ENCODE data around the gene FA2H.

Gene FA2H

GRCh38 chr16:74778646-74779045, 4.0 kb upstream of the FA2H start:
- H2BK15ac ChIP-seq (ENCODE audit: low read length), result no peak overlapping the region
- no peak overlapping the region for H2BK5ac ChIP-seq (ENCODE audit: low read length)
- H2AFZ ChIP-seq (ENCODE audit: low read length), result no peak overlapping the region
- H3K79me1 ChIP-seq (ENCODE audit: low read depth, low read length), result no peaks in the 10 kb centered on the region
- H3K27ac ChIP-seq (replicated peaks; ENCODE audit: low read length), result no peak overlapping the region
- H3K4me2 ChIP-seq (ENCODE audit: insufficient read depth, low read length, poor library complexity, severe bottlenecking), result no peak overlapping the region
- H3K36me3 ChIP-seq (replicated peaks in 1 of 2; ENCODE audit: control insufficient read depth in 2 of 2, insufficient read depth in 2 of 2, low read length in 2 of 2), result no peaks in the 10 kb centered on the region
- no peak overlapping the region for H3K9ac ChIP-seq (ENCODE audit: low read depth, low read length, poor library complexity)
- H3K4me3 ChIP-seq (ENCODE audit: low read length in 2 of 2), result peak overlapping the region in 1 of 2 donors; percentile 41
- H3K4ac ChIP-seq (ENCODE audit: low read length), result no peak overlapping the region
- no peak overlapping the region for H3K18ac ChIP-seq (ENCODE audit: low read length)
- H3K27me3 ChIP-seq (ENCODE audit: control insufficient read depth in 3 of 3, insufficient read depth in 3 of 3, low read depth in 1 of 3, low read length in 3 of 3), result peaks cover 2 to 19% (median 14%) of the 10 kb centered on the region in 3 experiments
- no peak overlapping the region for H2BK12ac ChIP-seq (ENCODE audit: low read length)
- H3K14ac ChIP-seq (ENCODE audit: low read length), result no peak overlapping the region
- no CpG with 5 or more reads among the region's 8 CpGs for WGBS, 2 donors (ENCODE audit: extremely low coverage in 2 of 2, insufficient read length in 2 of 2, insufficient replicate concordance in 1 of 2)
- H2BK120ac ChIP-seq (ENCODE audit: low read depth, low read length), result no peak overlapping the region
- DNase-seq (ENCODE audit: low spot score), result no peak
- H4K8ac ChIP-seq (ENCODE audit: low read depth, low read length), result no peak overlapping the region
- no peak overlapping the region for H2AK5ac ChIP-seq (ENCODE audit: low read depth, low read length)
- no peak overlapping the region for H4K91ac ChIP-seq (ENCODE audit: low read depth, low read length, poor library complexity)
- H3K4me1 ChIP-seq (ENCODE audit: control insufficient read depth in 2 of 2, insufficient read depth in 1 of 2, low read depth in 1 of 2, low read length in 2 of 2), result peaks cover 4 to 7% of the 10 kb centered on the region in 2 donors
- H3K9me3 ChIP-seq (replicated peaks in 1 of 2; ENCODE audit: control insufficient read depth in 2 of 2, insufficient read depth in 1 of 2, low read depth in 1 of 2, low read length in 2 of 2), result no peaks in the 10 kb centered on the region
- H3K23ac ChIP-seq (ENCODE audit: low read depth, low read length, poor library complexity), result no peak overlapping the region

GRCh38 chr16:74776926-74777325, 2.3 kb upstream of the FA2H start:
- Histone ChIP-seq H2AFZ (ENCODE audit: low read length) (no peak overlapping the region), H3K36me3 (replicated peaks in 1 of 2; ENCODE audit: control insufficient read depth in 2 of 2, insufficient read depth in 2 of 2, low read length in 2 of 2) (no peaks in the 10 kb centered on the region), H3K9ac (ENCODE audit: low read depth, low read length, poor library complexity) (no peak overlapping the region), H2BK120ac (ENCODE audit: low read depth, low read length) (no peak overlapping the region), H3K23ac (ENCODE audit: low read depth, low read length, poor library complexity) (no peak overlapping the region), H2BK5ac (ENCODE audit: low read length) (no peak overlapping the region), H3K79me1 (ENCODE audit: low read depth, low read length) (no peaks in the 10 kb centered on the region), H2BK12ac (ENCODE audit: low read length) (no peak overlapping the region), H4K8ac (ENCODE audit: low read depth, low read length) (no peak overlapping the region), H3K27me3 (ENCODE audit: control insufficient read depth in 3 of 3, insufficient read depth in 3 of 3, low read depth in 1 of 3, low read length in 3 of 3) (peaks cover 8 to 36% (median 26%) of the 10 kb centered on the region in 3 experiments), H3K18ac (ENCODE audit: low read length) (no peak overlapping the region), H3K4ac (ENCODE audit: low read length) (no peak overlapping the region), H3K9me3 (replicated peaks in 1 of 2; ENCODE audit: control insufficient read depth in 2 of 2, insufficient read depth in 1 of 2, low read depth in 1 of 2, low read length in 2 of 2) (no peaks in the 10 kb centered on the region), H3K14ac (ENCODE audit: low read length) (no peak overlapping the region), H2AK5ac (ENCODE audit: low read depth, low read length) (no peak overlapping the region), H2BK15ac (ENCODE audit: low read length) (no peak overlapping the region), H3K4me1 (ENCODE audit: control insufficient read depth in 2 of 2, insufficient read depth in 1 of 2, low read depth in 1 of 2, low read length in 2 of 2) (peaks cover 4 to 7% of the 10 kb centered on the region in 2 donors), H3K27ac (replicated peaks; ENCODE audit: low read length) (no peak overlapping the region), H3K4me2 (ENCODE audit: insufficient read depth, low read length, poor library complexity, severe bottlenecking) (no peak overlapping the region), H4K91ac (ENCODE audit: low read depth, low read length, poor library complexity) (no peak overlapping the region), H3K4me3 (ENCODE audit: low read length in 2 of 2) (no peak overlapping the region)
- no CpG with 5 or more reads among the region's 2 CpGs for WGBS, 2 donors (ENCODE audit: extremely low coverage in 2 of 2, insufficient read length in 2 of 2, insufficient replicate concordance in 1 of 2)
- no peak for DNase-seq (ENCODE audit: low spot score)

GRCh38 chr16:74775255-74775654, 635 bp upstream of the FA2H start:
- Histone ChIP-seq H3K4me1 (ENCODE audit: control insufficient read depth in 2 of 2, insufficient read depth in 1 of 2, low read depth in 1 of 2, low read length in 2 of 2) (peaks cover 4 to 7% of the 10 kb centered on the region in 2 donors), H3K27ac (replicated peaks; ENCODE audit: low read length) (no peak overlapping the region), H2AFZ (ENCODE audit: low read length) (peak overlapping the region; percentile 84), H2AK5ac (ENCODE audit: low read depth, low read length) (no peak overlapping the region), H3K14ac (ENCODE audit: low read length) (no peak overlapping the region), H2BK12ac (ENCODE audit: low read length) (no peak overlapping the region), H4K8ac (ENCODE audit: low read depth, low read length) (no peak overlapping the region), H3K79me1 (ENCODE audit: low read depth, low read length) (no peaks in the 10 kb centered on the region), H3K4me2 (ENCODE audit: insufficient read depth, low read length, poor library complexity, severe bottlenecking) (peak overlapping the region; percentile 77), H3K9ac (ENCODE audit: low read depth, low read length, poor library complexity) (no peak overlapping the region), H3K4ac (ENCODE audit: low read length) (no peak overlapping the region), H3K9me3 (replicated peaks in 1 of 2; ENCODE audit: control insufficient read depth in 2 of 2, insufficient read depth in 1 of 2, low read depth in 1 of 2, low read length in 2 of 2) (no peaks in the 10 kb centered on the region), H3K36me3 (replicated peaks in 1 of 2; ENCODE audit: control insufficient read depth in 2 of 2, insufficient read depth in 2 of 2, low read length in 2 of 2) (no peaks in the 10 kb centered on the region), H4K91ac (ENCODE audit: low read depth, low read length, poor library complexity) (no peak overlapping the region), H2BK15ac (ENCODE audit: low read length) (no peak overlapping the region), H3K4me3 (ENCODE audit: low read length in 2 of 2) (no peak overlapping the region), H3K23ac (ENCODE audit: low read depth, low read length, poor library complexity) (no peak overlapping the region), H2BK5ac (ENCODE audit: low read length) (no peak overlapping the region), H2BK120ac (ENCODE audit: low read depth, low read length) (no peak overlapping the region), H3K27me3 (ENCODE audit: control insufficient read depth in 3 of 3, insufficient read depth in 3 of 3, low read depth in 1 of 3, low read length in 3 of 3) (peaks cover 8 to 48% (median 28%) of the 10 kb centered on the region in 3 experiments), H3K18ac (ENCODE audit: low read length) (no peak overlapping the region)
- no CpG with 5 or more reads among the region's 5 CpGs for WGBS, 2 donors (ENCODE audit: extremely low coverage in 2 of 2, insufficient read length in 2 of 2, insufficient replicate concordance in 1 of 2)
- DNase-seq (ENCODE audit: low spot score), result no peak

DNA sequence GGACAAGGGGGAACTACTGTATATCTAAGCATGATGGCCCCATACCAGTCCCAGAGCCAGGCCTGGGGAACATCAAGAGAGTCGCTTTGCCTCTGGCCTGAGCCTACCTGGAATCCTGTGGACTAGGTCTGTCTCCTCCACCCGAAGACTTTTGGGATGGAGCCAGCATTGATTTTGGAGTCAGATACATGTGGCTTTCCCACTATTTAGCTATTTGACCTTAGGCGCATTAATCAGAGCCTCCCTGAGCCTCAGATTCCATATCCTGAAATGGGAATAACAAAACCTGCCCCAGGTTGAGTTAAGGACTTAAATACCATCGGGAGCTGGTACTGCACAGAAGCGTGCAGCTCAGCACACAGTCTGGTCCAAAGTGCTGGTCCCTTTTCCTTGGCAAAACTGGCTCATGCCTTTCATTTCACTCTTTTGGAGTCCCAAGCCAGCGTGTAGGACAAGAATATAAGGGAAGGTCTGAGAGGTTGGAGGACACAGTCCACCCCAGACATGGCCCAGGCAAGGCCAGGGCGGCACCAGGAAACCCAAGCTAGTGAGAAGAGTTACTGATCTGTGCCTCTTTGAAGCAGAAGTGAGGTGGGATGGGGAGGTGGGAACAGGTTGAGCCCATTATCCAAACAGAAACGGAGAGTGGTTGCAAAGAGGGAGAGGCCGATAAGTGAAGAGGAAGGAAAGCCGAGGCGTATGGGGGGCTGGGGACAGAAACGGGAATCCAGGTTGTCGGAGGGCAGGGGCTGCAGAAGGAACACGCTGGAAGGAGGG, 986 bp downstream of the FA2H start:
- no peak overlapping the region for H2BK15ac ChIP-seq (ENCODE audit: low read length)
- peaks cover 8 to 62% (median 28%) of the 10 kb centered on the region in 3 experiments for H3K27me3 ChIP-seq (ENCODE audit: control insufficient read depth in 3 of 3, insufficient read depth in 3 of 3, low read depth in 1 of 3, low read length in 3 of 3)
- DNase-seq (ENCODE audit: low spot score), result no peak
- H2BK120ac ChIP-seq (ENCODE audit: low read depth, low read length), result no peak overlapping the region
- H2BK5ac ChIP-seq (ENCODE audit: low read length), result no peak overlapping the region
- no peak overlapping the region for H3K4me3 ChIP-seq (ENCODE audit: low read length in 2 of 2)
- H3K4ac ChIP-seq (ENCODE audit: low read length), result no peak overlapping the region
- no peak overlapping the region for H2BK12ac ChIP-seq (ENCODE audit: low read length)
- H3K23ac ChIP-seq (ENCODE audit: low read depth, low read length, poor library complexity), result peak overlapping the region; percentile 91
- peak overlapping the region; percentile 91 for H3K18ac ChIP-seq (ENCODE audit: low read length)
- H3K27ac ChIP-seq (replicated peaks; ENCODE audit: low read length), result no peak overlapping the region
- H3K4me1 ChIP-seq (ENCODE audit: control insufficient read depth in 2 of 2, insufficient read depth in 1 of 2, low read depth in 1 of 2, low read length in 2 of 2), result peaks cover 4 to 7% of the 10 kb centered on the region in 2 donors
- H4K91ac ChIP-seq (ENCODE audit: low read depth, low read length, poor library complexity), result peak overlapping the region; percentile 85
- H3K4me2 ChIP-seq (ENCODE audit: insufficient read depth, low read length, poor library complexity, severe bottlenecking), result peak overlapping the region; percentile 77
- WGBS, 2 donors (ENCODE audit: extremely low coverage in 2 of 2, insufficient read length in 2 of 2, insufficient replicate concordance in 1 of 2), result no CpG with 5 or more reads among the region's 14 CpGs
- H2AK5ac ChIP-seq (ENCODE audit: low read depth, low read length), result peak overlapping the region; percentile 46
- H3K9me3 ChIP-seq (replicated peaks in 1 of 2; ENCODE audit: control insufficient read depth in 2 of 2, insufficient read depth in 1 of 2, low read depth in 1 of 2, low read length in 2 of 2), result no peaks in the 10 kb centered on the region
- H4K8ac ChIP-seq (ENCODE audit: low read depth, low read length), result no peak overlapping the region
- H3K36me3 ChIP-seq (replicated peaks in 1 of 2; ENCODE audit: control insufficient read depth in 2 of 2, insufficient read depth in 2 of 2, low read length in 2 of 2), result no peaks in the 10 kb centered on the region
- H3K79me1 ChIP-seq (ENCODE audit: low read depth, low read length), result no peaks in the 10 kb centered on the region
- H3K14ac ChIP-seq (ENCODE audit: low read length), result peak overlapping the region; percentile 89
- no peak overlapping the region for H3K9ac ChIP-seq (ENCODE audit: low read depth, low read length, poor library complexity)
- H2AFZ ChIP-seq (ENCODE audit: low read length), result peak overlapping the region; percentile 84

Data from neuronal stem cell (in vitro differentiated cells).